ENCODE results near the gene CHRM5. TPM values are rescaled to one million over a fixed set of nuclear protein-coding genes. Genes with fewer than 3 reads are reported as not detected.

CHRM5 gene
- total RNA-seq, 1 donor from 2014 or later: 0.07 TPM

- no peak for FAIRE-seq
Observed at GRCh38 chr15:33941279-33942063, 26.8 kb upstream of the CHRM5 start.

GRCh38 chr15:33946152-33946551, 22.1 kb upstream of the CHRM5 start:
- FAIRE-seq: no peak
- H3K9me3 Mint-ChIP-seq (ENCODE audit: unreplicated experiment): no peaks in the 10 kb centered on the region
- H3K27me3 Mint-ChIP-seq (ENCODE audit: low read depth, unreplicated experiment): no peaks in the 10 kb centered on the region
- peaks cover 3% of the 10 kb centered on the region for H3K4me1 Mint-ChIP-seq (ENCODE audit: low read depth, unreplicated experiment)
- no peaks in the 10 kb centered on the region for H3K9me3 ChIP-seq (ENCODE audit: insufficient read depth, low read depth, low read length)
- no peaks in the 10 kb centered on the region for H3K27me3 ChIP-seq (ENCODE audit: insufficient read depth, low read length)
- no peak overlapping the region for H3K27ac ChIP-seq (ENCODE audit: low read depth, low read length)
- H3K9ac ChIP-seq (ENCODE audit: low read length): no peak overlapping the region
- DNase-seq (ENCODE audit: low read depth): no peak
- no peak overlapping the region for H3K27ac Mint-ChIP-seq (ENCODE audit: unreplicated experiment)
- H3K4me1 ChIP-seq (ENCODE audit: insufficient read depth, low read length): no peaks in the 10 kb centered on the region
- peaks cover 5% of the 10 kb centered on the region for H3K79me2 ChIP-seq (ENCODE audit: insufficient read depth, low read length)
- H3K36me3 Mint-ChIP-seq (ENCODE audit: low read depth, unreplicated experiment): peaks cover 2% of the 10 kb centered on the region
- no peak overlapping the region for H3K4me3 ChIP-seq (ENCODE audit: insufficient read depth, low read depth, low read length)
- H3K4me3 Mint-ChIP-seq (ENCODE audit: unreplicated experiment): no peak overlapping the region
- no peak overlapping the region for H3K4me2 ChIP-seq (ENCODE audit: low read length)
- H4K20me1 ChIP-seq (ENCODE audit: insufficient read depth, low read length): peaks cover 15% of the 10 kb centered on the region
- H3K36me3 ChIP-seq (ENCODE audit: insufficient read depth, low read length): no peaks in the 10 kb centered on the region
- no peak overlapping the region for H2AFZ ChIP-seq (ENCODE audit: low read depth, low read length)
- no peak for TF ChIP-seq EZH2 (IDR thresholded peaks at IDR 0.05; ENCODE audit: insufficient read depth, low read length)
- no peak for TF ChIP-seq CTCF (IDR thresholded peaks at IDR 0.05; ENCODE audit: insufficient read depth, low read depth, low read length)

More at GRCh38 chr15:33941279-33942063, 26.8 kb upstream of the CHRM5 start:
- peaks cover 13% of the 10 kb centered on the region for H4K20me1 ChIP-seq (ENCODE audit: insufficient read depth, low read length)
- H3K36me3 ChIP-seq (ENCODE audit: insufficient read depth, low read length): no peaks in the 10 kb centered on the region
- H3K27ac Mint-ChIP-seq (ENCODE audit: unreplicated experiment): no peak overlapping the region
- H2AFZ ChIP-seq (ENCODE audit: low read depth, low read length): no peak overlapping the region
- peaks cover 2% of the 10 kb centered on the region for H3K36me3 Mint-ChIP-seq (ENCODE audit: low read depth, unreplicated experiment)
- H3K27ac ChIP-seq (ENCODE audit: low read depth, low read length): no peak overlapping the region
- no peak overlapping the region for H3K4me3 ChIP-seq (ENCODE audit: insufficient read depth, low read depth, low read length)
- H3K9ac ChIP-seq (ENCODE audit: low read length): no peak overlapping the region
- H3K27me3 ChIP-seq (ENCODE audit: insufficient read depth, low read length): no peaks in the 10 kb centered on the region
- no peak for DNase-seq (ENCODE audit: low read depth)
- no peaks in the 10 kb centered on the region for H3K9me3 ChIP-seq (ENCODE audit: insufficient read depth, low read depth, low read length)
- peaks cover 5% of the 10 kb centered on the region for H3K79me2 ChIP-seq (ENCODE audit: insufficient read depth, low read length)
- TF ChIP-seq CTCF (IDR thresholded peaks at IDR 0.05; ENCODE audit: insufficient read depth, low read depth, low read length) (no peak), EZH2 (IDR thresholded peaks at IDR 0.05; ENCODE audit: insufficient read depth, low read length) (no peak)
- no peaks in the 10 kb centered on the region for H3K4me1 Mint-ChIP-seq (ENCODE audit: low read depth, unreplicated experiment)
- H3K9me3 Mint-ChIP-seq (ENCODE audit: unreplicated experiment): no peaks in the 10 kb centered on the region
- H3K4me3 Mint-ChIP-seq (ENCODE audit: unreplicated experiment): no peak overlapping the region
- H3K4me1 ChIP-seq (ENCODE audit: insufficient read depth, low read length): no peaks in the 10 kb centered on the region
- H3K27me3 Mint-ChIP-seq (ENCODE audit: low read depth, unreplicated experiment): no peaks in the 10 kb centered on the region
- no peak overlapping the region for H3K4me2 ChIP-seq (ENCODE audit: low read length)

- no peak overlapping the region for H2AFZ ChIP-seq (ENCODE audit: low read depth, low read length)
- FAIRE-seq (no peak), DNase-seq (ENCODE audit: low read depth) (no peak)
- Mint-ChIP-seq H3K9me3 (ENCODE audit: unreplicated experiment) (peaks cover 2% of the 10 kb centered on the region), H3K27ac (ENCODE audit: unreplicated experiment) (no peak overlapping the region), H3K27me3 (ENCODE audit: low read depth, unreplicated experiment) (no peaks in the 10 kb centered on the region), H3K36me3 (ENCODE audit: low read depth, unreplicated experiment) (no peaks in the 10 kb centered on the region), H3K4me3 (ENCODE audit: unreplicated experiment) (no peak overlapping the region), H3K4me1 (ENCODE audit: low read depth, unreplicated experiment) (peaks cover 3% of the 10 kb centered on the region)
- no peak overlapping the region for H3K9ac ChIP-seq (ENCODE audit: low read length)
- H3K4me2 ChIP-seq (ENCODE audit: low read length): no peak overlapping the region
- no peak overlapping the region for H3K4me3 ChIP-seq (ENCODE audit: insufficient read depth, low read depth, low read length)
- peaks cover 13% of the 10 kb centered on the region for H3K79me2 ChIP-seq (ENCODE audit: insufficient read depth, low read length)
- H3K27me3 ChIP-seq (ENCODE audit: insufficient read depth, low read length): no peaks in the 10 kb centered on the region
- H4K20me1 ChIP-seq (ENCODE audit: insufficient read depth, low read length): peaks cover 28% of the 10 kb centered on the region
- TF ChIP-seq CTCF (IDR thresholded peaks at IDR 0.05; ENCODE audit: insufficient read depth, low read depth, low read length) (no peak), EZH2 (IDR thresholded peaks at IDR 0.05; ENCODE audit: insufficient read depth, low read length) (no peak)
- H3K27ac ChIP-seq (ENCODE audit: low read depth, low read length): no peak overlapping the region
- H3K9me3 ChIP-seq (ENCODE audit: insufficient read depth, low read depth, low read length): no peaks in the 10 kb centered on the region
- no peaks in the 10 kb centered on the region for H3K4me1 ChIP-seq (ENCODE audit: insufficient read depth, low read length)
- H3K36me3 ChIP-seq (ENCODE audit: insufficient read depth, low read length): no peaks in the 10 kb centered on the region
Observed at GRCh38 chr15:33955945-33956344, 12.4 kb upstream of the CHRM5 start.
